GM10266 (cell line): Measurements from ENCODE around the gene TTLL1.

ENCODE experiments used
- DNase-seq: peaks from one replicate; pipeline ENCODE4 v3.0.0; 2012; ENCODE audit errors: extremely low spot score
- CTCF ChIP-seq: IDR thresholded peaks from 2 replicates; pipeline ENCODE4 v1.5.1; 2012; ENCODE audit warnings: mild to moderate bottlenecking, low read depth; ENCODE audit not compliant: control insufficient read depth, insufficient read depth; ENCODE audit errors: missing control alignments

The TTLL1 gene

DNA sequence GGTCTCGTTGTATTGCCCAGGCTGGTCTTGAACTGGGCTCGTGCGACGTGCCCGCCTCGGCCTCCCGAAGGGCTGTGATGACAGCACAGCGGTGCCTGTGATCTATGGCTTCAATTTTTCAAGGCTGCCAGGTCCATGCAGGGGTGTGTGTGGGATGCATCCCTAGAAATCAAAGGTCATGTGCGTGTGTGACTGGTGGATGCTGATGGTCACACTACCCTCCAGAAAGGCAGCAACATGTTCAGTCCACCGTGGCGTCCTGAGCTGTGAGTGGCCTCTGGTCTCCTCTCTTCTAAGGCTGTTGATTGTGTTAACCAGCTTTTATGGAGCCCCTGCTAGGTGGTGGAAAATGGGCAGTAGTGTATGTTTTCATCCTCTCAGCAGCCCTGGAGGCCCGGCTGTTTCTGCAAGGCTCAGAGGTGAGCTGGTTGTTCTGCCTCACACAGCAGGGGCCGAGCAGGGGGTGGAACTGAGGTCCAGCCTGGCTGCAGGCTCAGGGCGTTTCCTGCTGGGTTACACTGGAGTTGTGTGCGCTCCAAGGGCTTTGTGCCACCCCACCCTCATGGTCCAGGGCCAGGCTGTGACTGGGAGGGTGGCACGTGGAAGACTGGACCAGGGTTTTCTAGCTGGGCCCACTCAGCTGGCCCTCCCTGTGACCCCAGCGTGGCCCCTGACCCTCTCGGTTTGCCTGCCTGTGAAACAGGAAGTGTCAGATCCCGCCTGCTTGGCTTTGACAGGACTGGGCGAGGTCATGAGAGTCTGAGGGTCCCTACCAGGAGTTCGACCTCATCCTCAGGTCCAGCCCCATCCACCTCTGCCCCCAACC lies 29.0 kb upstream of the TTLL1 start:
- DNase-seq = no peak
- TF ChIP-seq CTCF = no peak

DNA sequence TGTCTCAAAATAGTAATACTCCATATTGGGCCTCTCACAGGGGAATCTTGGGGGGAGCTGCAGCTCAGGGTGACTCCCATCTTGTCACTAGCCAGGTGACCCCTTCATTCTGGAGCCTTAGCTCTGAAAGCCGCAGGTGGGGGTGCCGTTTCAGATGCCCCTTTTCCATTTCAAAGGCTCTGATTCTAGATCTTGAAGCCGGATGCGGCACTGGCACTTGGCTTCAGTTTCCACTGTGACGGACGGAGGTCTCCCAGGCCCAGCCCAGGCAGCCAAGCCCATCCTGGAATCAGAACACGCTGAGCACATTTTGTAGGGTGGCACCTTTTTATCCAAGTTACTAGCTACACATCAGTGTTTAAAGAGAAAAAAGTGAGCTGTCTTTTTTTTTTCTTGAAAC lies 27.7 kb upstream of the TTLL1 start:
- no peak for DNase-seq
- TF ChIP-seq CTCF = no peak

- no peak for TF ChIP-seq CTCF
- DNase-seq = no peak
Observed at GRCh38 chr22:43114958-43115357, 25.8 kb upstream of the TTLL1 start.

DNA sequence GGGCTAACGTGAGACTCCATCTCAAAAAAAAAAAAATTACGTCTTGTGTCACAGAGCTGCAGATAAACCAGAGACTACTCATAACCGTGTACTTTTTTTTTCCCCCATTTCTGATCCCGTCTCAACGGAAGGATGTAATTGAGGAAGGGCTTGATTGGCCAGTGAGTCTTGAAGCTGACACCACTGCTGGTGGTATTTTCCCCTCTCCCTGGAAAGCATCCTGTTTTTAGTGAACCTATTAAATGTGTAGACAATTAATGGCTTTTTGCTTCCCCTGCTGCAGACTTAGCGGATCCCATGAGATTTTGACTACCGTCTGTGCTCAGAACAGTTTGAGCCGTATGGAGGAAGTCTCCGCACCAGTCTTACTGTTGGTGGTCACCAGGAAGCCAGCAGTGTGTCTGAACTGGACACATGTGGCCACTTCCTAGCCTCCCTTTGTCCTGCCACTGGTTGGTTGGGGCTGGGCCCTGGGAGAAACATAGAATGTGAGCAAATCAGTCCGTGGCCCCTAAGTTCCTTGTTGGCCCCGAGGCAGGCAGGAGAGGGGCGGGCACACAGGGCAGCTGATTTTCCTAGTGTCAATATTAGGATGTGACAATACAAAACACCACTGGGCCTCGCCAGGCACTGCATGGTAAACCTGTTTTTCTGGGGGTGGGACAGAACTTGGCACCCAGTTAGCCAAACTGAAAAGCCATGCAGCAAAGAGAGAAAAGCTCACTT lies 24.5 kb upstream of the TTLL1 start:
- DNase-seq = no peak
- no peak for TF ChIP-seq CTCF

DNA sequence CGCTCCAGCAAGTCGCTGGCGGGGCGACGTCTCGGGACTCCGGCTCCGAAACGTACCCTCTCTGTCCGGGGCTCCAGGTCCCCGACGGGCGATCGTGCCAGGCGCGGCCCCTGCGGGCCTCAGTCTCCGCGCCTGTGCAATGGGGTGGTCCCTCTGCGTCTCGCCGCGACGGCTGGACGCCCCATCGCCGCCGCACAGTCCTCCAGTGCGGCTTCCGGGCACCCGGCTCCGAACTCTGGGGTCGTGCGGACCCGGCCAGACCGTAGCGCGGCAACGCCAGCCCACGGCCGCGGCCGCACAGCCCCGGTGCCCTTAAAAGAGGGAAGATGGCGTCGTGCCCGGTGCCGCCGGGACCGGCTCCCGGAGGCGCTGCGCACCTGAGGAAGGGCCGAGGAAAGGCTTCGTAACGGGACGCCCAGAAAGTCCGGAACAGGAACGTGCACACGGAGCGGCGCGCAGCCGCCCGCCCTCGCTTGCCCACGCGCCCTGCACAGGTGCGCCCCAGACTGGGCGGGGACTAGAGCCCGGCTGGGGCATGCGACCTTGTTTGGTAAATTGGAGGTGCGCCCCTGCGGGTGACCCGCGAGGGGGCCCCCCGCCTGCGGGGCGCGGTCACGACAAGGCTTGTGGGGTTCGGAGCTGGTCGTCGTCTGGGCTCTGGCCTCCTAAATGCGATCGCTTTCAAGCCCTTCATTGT lies 21.9 kb upstream of the TTLL1 start:
- DNase-seq = no peak
- peak; percentile 15 for TF ChIP-seq CTCF

GRCh38 chr22:43110444-43110926 lies 21.3 kb upstream of the TTLL1 start, which contains the start of gene BIK:
BIK (plus strand) TSS chr22:43110750; CDS start chr22:43124023, 13,273 bp downstream.
- TF ChIP-seq CTCF = peak; percentile 19
- DNase-seq = no peak
